Common myeloid progenitor, CD34-positive (primary cell): ENCODE measurements around the gene SPACA7.

ENCODE experiments used
- CTCF ChIA-PET: fragments of 350-600 bp; sonication (Branson Sonifier 250); formaldehyde crosslinking; loops from one replicate; lab custom pipeline; 2021; ENCODE audit warnings: antibody characterized with exemption; lab: Charles Lee
- POLR2A ChIA-PET: fragments of 350-600 bp; sonication (Branson Sonifier 250); formaldehyde crosslinking; loops from one replicate; lab custom pipeline; 2021; ENCODE audit warnings: antibody characterized with exemption; lab: Charles Lee
- DNase-seq, 3 donors: peaks; one replicate each; pipeline versions ENCODE4 v3.0.0 to v3.0.0-alpha.2; 2013
- H3K27ac ChIP-seq, 2 experiments: 1 replicate in 1 of 2; 2 replicates in 1 of 2; pipeline ENCODE4 v1.7.0; 2013; ENCODE audit warnings: inconsistent platforms in 2 of 2, low read length in 2 of 2, mild to moderate bottlenecking in 2 of 2, low read depth in 1 of 2, moderate library complexity in 1 of 2; ENCODE audit not compliant: severe bottlenecking in 2 of 2, insufficient read depth in 1 of 2, poor library complexity in 1 of 2
- H3K27me3 ChIP-seq, 5 experiments: replicated peaks in 2 of 5; 1 replicate in 3 of 5; 2 replicates in 2 of 5; pipeline versions ENCODE4 v1.6.1 to v1.7.0; 2013; ENCODE audit warnings: low read length in 4 of 5, mild to moderate bottlenecking in 2 of 5, moderate library complexity in 2 of 5, inconsistent platforms in 1 of 5; ENCODE audit not compliant: insufficient read depth in 5 of 5, control insufficient read depth in 4 of 5
- H3K36me3 ChIP-seq, 4 experiments: 1 replicate in 2 of 4; 2 replicates in 2 of 4; pipeline versions ENCODE4 v1.6.1 to v1.7.0; 2013; ENCODE audit warnings: low read length in 3 of 4, control low read depth in 1 of 4, mild to moderate bottlenecking in 1 of 4; ENCODE audit not compliant: control insufficient read depth in 4 of 4, insufficient read depth in 4 of 4
- H3K4me1 ChIP-seq, 4 experiments: 1 replicate in 3 of 4; 2 replicates in 1 of 4; pipeline versions ENCODE4 v1.6.1 to v1.7.1; 2013; ENCODE audit warnings: low read length in 3 of 4, mild to moderate bottlenecking in 3 of 4, control low read depth in 1 of 4, inconsistent platforms in 1 of 4, moderate library complexity in 1 of 4; ENCODE audit not compliant: control insufficient read depth in 4 of 4, insufficient read depth in 4 of 4; ENCODE audit errors: control extremely low read depth in 1 of 4
- H3K4me3 ChIP-seq, 7 experiments: 1 replicate in 4 of 7; 2 replicates in 3 of 7; pipeline versions ENCODE4 v1.5.1 to v1.7.0; 2013; ENCODE audit warnings: mild to moderate bottlenecking in 7 of 7, low read length in 6 of 7, moderate library complexity in 6 of 7, inconsistent platforms in 2 of 7, low read depth in 2 of 7, control low read depth in 1 of 7; ENCODE audit not compliant: insufficient read depth in 4 of 7, control insufficient read depth in 1 of 7; ENCODE audit errors: extremely low read depth in 1 of 7
- H3K9me3 ChIP-seq, 5 experiments: 1 replicate in 4 of 5; 2 replicates in 1 of 5; pipeline versions ENCODE4 v1.6.1 to v1.7.1; 2013; ENCODE audit warnings: low read length in 4 of 5, mild to moderate bottlenecking in 2 of 5, inconsistent platforms in 1 of 5, low read depth in 1 of 5, moderate library complexity in 1 of 5; ENCODE audit not compliant: control insufficient read depth in 4 of 5, insufficient read depth in 2 of 5; ENCODE audit errors: control extremely low read depth in 1 of 5
- WGBS: methylation state at CpG from one replicate; pipeline ENCODE4 v1.1.5; 2013; ENCODE audit not compliant: insufficient coverage; 5-methylcytosine and 5-hydroxymethylcytosine counted together

The SPACA7 gene

DNA sequence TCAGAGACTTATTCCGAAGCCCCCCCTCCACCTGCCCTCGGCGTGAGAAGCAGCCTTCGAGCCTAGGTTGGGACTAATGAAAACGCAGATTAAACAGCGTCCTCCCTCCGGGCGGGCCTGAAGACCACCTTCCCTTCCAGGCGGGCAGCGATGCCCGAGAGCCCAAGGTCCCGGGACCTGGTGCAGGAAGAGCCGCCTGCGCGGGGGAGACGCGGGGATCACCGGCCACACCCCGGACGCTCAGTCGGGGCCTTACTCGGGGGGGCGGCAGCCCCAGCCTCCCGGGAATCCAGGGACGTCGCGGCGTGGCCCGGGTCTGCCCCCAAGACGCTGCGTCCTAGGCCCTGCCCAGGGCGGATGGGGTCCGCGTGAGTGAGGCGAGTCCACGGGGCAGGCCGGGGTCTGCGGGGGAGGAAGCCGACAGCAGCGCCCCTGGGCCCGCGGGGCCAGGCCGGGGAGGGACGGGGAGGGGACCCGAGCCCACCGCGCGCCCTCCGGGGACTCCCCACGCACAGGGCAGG is 33.3 kb upstream of the SPACA7 start:
- POLR2A ChIA-PET = no interaction called here
- CTCF ChIA-PET = no interaction called here
- no peaks in the 10 kb centered on the region for H3K4me1 ChIP-seq
- H3K36me3 ChIP-seq = no peaks in the 10 kb centered on the region
- peaks cover 12 to 62% (median 19%) of the 10 kb centered on the region in 5 experiments for H3K27me3 ChIP-seq
- H3K4me3 ChIP-seq = no peak overlapping the region
- WGBS = 67% methylated on average over 40 of the region's 50 CpGs
- no peak for DNase-seq
- no peak overlapping the region for H3K27ac ChIP-seq
- H3K9me3 ChIP-seq = peaks cover 0 to 8% (median 0%) of the 10 kb centered on the region in 5 experiments

DNA sequence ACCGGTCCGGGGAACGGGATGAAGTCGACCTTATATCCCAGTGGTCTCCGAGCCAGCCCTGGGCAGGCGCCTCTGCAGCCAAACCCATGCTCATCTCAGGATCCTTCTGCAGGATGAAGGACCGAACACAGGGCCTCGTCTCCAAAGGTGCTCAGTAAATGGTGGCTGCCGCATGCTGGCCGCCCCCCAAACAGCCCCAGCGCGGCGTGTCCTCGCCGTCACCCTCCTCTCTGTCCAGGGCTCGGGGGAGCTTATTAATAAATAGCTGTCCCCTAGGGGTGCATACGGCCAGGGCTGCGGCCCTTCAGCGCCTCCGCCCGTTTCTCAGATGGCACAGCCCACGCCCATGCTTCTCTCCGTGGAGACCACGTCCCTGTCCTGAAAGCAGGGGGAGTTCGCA is 32.6 kb upstream of the SPACA7 start:
- no peak overlapping the region for H3K27ac ChIP-seq
- peaks cover 0 to 4% (median 0%) of the 10 kb centered on the region in 5 experiments for H3K9me3 ChIP-seq
- POLR2A ChIA-PET = no interaction called here
- H3K27me3 ChIP-seq = peaks cover 13 to 69% (median 19%) of the 10 kb centered on the region in 5 experiments
- CTCF ChIA-PET = no interaction called here
- H3K36me3 ChIP-seq = no peaks in the 10 kb centered on the region
- no peak overlapping the region for H3K4me3 ChIP-seq
- H3K4me1 ChIP-seq = no peaks in the 10 kb centered on the region
- WGBS = 85% methylated on average over 22 of the region's 25 CpGs
- no peak for DNase-seq

DNA sequence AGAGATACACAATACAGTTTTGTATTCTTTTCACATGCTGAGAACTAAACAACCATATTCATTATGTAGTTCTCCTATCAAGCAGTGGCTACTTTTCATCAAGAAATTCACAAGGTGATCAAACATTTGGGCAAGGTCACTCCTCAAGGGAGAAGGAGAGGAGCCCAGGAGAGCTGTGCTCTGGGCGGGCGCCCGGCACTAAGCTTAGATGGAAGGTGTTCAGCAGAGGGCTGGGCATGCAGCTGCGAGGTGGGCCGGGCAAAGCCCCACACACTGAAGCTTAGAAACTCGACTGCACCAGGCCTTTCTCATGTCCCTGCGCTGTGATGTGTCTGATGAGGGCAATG is 30.4 kb upstream of the SPACA7 start:
- ChIA-PET CTCF (no interaction called here), POLR2A (no interaction called here)
- H3K27ac ChIP-seq = no peak overlapping the region
- H3K36me3 ChIP-seq = no peaks in the 10 kb centered on the region
- no peak for DNase-seq
- peaks cover 15 to 90% (median 21%) of the 10 kb centered on the region in 5 experiments for H3K27me3 ChIP-seq
- 69% methylated on average over 5 of the region's 7 CpGs for WGBS
- H3K4me1 ChIP-seq = no peaks in the 10 kb centered on the region
- H3K4me3 ChIP-seq = no peak overlapping the region
- H3K9me3 ChIP-seq = peaks cover 0 to 3% (median 0%) of the 10 kb centered on the region in 5 experiments

DNA sequence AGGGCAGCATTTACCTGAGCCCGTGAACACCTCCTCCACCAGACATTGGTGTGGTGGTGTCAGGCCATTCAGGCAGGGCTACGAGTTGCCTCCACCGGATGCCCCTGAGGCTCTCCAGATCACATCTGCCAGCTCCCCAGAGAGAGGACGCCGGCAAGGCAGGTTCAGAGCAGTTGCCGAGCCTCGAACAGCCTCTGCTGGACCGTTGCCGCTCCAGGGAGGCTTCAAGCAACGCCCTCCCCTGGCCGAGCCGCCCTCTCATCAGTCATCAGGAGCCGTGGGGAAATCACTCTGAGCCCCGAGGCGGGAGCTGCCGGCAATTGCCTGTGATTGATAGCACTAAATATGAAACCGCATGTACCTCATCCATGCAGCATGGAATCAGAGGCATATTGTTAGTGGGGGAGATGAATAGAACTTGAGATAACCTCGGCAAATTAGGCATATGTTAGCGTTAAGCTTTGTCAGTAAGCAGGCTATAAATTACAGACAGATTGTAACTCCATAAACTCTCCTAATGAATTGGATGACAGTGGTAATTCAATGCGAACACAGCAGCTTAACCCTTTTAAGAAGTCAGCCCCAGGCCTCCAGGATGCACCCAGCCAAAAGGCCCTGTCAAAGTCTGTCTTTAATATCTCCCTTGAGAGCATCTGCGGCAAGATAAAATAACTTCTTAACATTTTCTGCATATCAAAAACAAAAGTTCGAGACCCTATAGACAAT is 29.8 kb upstream of the SPACA7 start:
- 7% methylated on average over 21 of the region's 22 CpGs for whole genome bisulfite sequencing
- Histone ChIP-seq H3K4me1 (no peaks in the 10 kb centered on the region), H3K27ac (no peak overlapping the region), H3K27me3 (peaks cover 15 to 94% (median 25%) of the 10 kb centered on the region in 5 experiments), H3K4me3 (no peak overlapping the region), H3K9me3 (peaks cover 0 to 3% (median 0%) of the 10 kb centered on the region in 5 experiments), H3K36me3 (no peaks in the 10 kb centered on the region)
- ChIA-PET CTCF (no interaction called here), POLR2A (no interaction called here)
- peak in 1 of 3 donors; percentile 5 for DNase-seq

DNA sequence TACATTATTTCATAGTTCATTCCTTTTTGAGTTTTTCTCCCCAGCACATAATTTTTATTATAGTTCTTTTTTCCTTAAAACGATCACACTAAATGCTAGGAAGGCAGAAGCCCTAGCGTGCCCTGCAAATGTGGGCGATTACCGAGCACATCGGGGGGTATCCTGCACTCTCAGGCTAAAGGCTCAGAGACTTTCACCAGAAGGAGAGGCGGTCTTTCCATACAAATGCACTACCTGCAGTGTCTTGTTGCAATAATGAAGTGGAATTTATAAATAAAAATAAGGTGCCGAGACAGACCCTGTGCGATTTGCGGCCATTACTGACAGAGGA is 29.3 kb upstream of the SPACA7 start:
- POLR2A ChIA-PET = no interaction called here
- 8% methylated on average over 9 of the region's 9 CpGs for WGBS
- Histone ChIP-seq H3K36me3 (no peaks in the 10 kb centered on the region), H3K4me1 (no peaks in the 10 kb centered on the region), H3K9me3 (peaks cover 0 to 3% (median 0%) of the 10 kb centered on the region in 5 experiments), H3K27me3 (peaks cover 16 to 89% (median 26%) of the 10 kb centered on the region in 5 experiments), H3K4me3 (no peak overlapping the region), H3K27ac (no peak overlapping the region)
- CTCF ChIA-PET = no interaction called here
- DNase-seq = no peak

DNA sequence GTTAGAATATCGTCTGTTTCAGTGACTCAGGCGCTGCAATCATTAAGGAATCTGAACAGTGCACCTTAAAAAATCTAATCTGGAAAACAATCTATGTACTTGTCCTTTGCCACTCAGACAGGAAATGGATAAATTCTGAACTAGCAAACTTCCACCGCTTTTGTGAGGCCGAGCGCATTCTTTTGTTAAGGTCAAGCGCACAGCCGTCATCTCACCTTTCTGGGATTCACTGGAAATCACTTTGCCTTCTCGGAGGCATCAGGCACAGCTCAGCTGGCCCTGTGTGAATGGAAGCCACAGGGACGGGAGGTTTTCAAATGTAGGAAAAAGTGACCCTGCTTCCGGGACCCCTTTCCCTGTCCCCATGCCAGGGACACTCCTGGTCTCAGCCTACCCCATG is 28.2 kb upstream of the SPACA7 start:
- 54% methylated on average over 10 of the region's 10 CpGs for WGBS
- ChIA-PET CTCF (no interaction called here), POLR2A (no interaction called here)
- H3K4me3 ChIP-seq = no peak overlapping the region
- H3K4me1 ChIP-seq = no peaks in the 10 kb centered on the region
- H3K36me3 ChIP-seq = no peaks in the 10 kb centered on the region
- H3K27ac ChIP-seq = no peak overlapping the region
- no peak for DNase-seq
- peaks cover 18 to 81% (median 26%) of the 10 kb centered on the region in 5 experiments for H3K27me3 ChIP-seq
- H3K9me3 ChIP-seq = peaks cover 0 to 1% (median 0%) of the 10 kb centered on the region in 5 experiments

DNA sequence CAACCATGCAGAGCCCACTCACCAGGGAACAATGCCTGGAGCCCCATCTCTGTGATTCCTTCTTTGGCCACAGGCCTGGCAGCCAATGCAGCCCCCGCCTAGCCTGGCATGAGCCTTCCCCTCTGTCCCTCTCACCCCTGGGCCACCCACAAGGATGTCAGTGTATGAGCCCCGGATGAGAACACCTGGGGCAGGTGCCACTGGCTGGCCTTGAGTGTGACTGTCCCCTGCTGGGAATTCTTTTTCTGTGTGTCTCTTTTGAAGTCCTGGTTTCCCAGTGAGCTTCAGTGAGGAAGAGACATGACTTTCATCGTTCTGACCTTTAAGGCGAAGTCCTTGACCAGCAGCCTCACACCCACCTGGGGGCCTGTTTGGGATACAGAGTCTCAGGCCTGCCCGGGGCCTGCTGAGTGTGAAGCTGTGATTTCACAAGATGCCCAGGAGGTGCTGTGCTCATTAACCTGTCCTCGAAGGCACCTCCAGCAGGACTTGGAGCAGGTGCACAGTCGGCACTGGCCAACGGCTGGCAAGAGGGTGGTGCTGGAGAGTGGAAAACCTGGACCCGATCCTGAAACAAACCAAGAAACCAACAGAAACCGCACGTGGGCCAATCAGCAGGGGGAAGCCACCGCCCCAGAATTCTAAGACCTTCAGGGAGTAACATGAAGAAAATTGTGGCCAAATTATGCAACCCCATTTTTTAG is 27.4 kb upstream of the SPACA7 start:
- Histone ChIP-seq H3K4me1 (no peaks in the 10 kb centered on the region), H3K4me3 (no peak overlapping the region), H3K9me3 (peaks cover 0 to 1% (median 0%) of the 10 kb centered on the region in 5 experiments), H3K36me3 (no peaks in the 10 kb centered on the region), H3K27me3 (peaks cover 18 to 75% (median 26%) of the 10 kb centered on the region in 5 experiments), H3K27ac (no peak overlapping the region)
- POLR2A ChIA-PET = no interaction called here
- CTCF ChIA-PET = no interaction called here
- 87% methylated on average over 11 of the region's 12 CpGs for WGBS
- no peak for DNase-seq
